GM21515 (cell line): ENCODE results near the gene SDHAF3.
"Not testable (repeated sequence)": the region's sequence is repeated elsewhere in the genome, so short reads cannot be mapped to it uniquely, and the experiment has no call there.

Experiments used
- ATAC-seq: cut with Tn5 transposase; IDR thresholded peaks from one replicate; pipeline ENCODE4 v1.9.1; 2021; ENCODE audit not compliant: unreplicated experiment

The SDHAF3 gene

DNA sequence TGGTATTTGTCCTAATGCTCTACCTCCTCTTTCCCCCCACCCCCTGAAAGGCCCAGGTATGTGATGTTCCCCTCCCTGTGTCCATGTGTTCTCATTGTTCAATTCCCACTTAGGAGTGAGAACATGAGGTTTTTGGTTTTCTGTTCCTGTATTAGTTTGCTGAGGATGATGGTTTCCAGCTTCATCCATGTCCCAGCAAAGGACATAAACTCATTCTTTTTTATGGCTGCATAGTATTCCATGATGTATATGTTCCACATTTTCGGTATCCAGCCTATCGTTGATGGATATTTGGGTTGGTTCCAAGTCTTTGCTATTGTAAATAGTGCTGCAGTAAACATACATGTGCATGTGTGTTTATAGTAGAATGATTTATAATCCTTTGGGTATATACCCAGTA is 5.6 kb downstream of the SDHAF3 start:
- not testable (repeated sequence) for ATAC-seq

DNA sequence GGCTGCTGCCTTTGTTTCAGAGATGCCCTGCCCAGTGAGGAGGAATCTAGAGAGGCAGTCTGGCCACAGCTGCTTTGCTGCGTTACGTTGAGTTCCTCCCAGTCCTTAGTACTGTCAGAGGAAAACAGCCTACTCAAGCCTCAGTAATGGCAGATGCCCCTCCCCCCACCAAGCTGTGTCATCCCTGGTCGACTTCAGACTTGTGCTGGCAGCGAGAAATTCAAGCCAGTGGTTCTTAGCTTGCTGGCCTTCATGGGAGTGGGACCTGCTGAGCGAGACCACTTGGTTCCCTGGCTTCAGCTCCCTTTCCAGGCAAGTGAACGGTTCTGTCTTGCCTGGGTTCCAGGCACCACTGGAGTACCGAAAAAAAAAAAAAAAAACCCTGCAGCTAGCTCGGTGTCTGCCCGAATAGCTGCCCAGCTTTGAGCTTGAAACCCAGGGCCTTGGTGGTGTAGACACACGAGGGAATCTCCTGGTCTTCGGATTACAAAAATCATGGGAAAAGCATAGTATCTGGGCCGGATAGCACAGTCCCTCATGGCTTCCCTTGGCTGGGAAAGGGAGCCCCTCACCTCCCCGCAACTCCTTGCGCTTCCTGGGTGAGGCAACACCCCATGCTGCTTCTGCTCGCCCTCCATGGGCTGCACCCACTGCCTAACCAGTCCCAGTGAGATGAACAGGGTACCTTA is 9.1 kb downstream of the SDHAF3 start:
- no peak for ATAC-seq

DNA sequence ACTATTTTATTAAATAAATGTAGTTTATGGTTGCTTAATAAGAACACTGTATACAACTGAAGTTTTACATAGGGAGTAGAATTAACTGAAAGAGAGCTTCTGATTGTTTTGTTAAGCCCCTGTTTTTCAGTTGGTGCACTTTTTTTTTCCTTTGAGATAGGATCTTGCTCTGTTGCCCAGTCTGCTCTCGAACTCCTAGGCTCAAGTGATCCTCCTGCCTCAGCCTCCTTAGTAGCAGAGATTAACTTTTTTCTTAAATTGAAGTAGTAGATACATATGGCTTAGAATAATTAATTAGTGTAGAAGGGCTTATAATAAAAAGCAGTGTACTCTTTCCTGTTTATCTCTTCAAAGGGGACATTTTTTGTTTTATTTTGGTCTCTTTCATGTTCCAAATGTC is 11.2 kb downstream of the SDHAF3 start:
- no peak for ATAC-seq

DNA sequence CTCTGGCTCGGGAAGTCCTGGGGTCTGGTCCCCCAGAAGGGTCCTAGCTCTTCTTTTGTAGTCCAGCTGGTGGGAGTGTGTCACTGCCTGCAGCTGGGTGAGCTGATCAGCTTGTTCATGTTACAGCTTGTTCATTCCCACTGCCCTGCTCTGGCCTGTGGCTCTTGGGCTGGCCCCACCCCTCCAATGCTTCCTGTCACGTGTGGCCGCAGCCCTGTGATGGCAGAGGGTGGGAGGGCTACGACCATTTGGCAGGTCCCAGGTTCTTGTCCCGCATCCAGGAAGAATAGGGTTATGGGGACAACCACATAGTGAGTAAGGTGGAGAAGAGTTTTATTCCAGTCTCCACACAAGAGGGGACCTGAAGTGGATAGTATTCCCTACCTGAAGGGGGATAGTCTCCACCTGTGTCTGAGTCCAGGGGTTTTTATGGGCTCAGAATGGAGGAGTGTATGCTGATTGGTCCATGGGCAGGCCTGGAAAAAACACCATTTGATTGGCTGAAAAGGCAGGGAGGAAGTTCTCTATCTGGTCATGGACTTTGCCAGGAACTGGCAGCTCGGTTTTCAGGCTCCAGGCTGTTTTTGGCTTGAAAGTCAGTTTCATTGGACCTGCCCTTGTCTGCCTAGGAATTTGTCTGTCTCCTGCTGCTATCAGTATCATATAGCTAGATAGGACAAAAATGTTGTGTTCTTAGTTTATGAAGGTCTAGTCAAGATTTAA is 13.1 kb downstream of the SDHAF3 start:
- ATAC-seq = no peak

DNA sequence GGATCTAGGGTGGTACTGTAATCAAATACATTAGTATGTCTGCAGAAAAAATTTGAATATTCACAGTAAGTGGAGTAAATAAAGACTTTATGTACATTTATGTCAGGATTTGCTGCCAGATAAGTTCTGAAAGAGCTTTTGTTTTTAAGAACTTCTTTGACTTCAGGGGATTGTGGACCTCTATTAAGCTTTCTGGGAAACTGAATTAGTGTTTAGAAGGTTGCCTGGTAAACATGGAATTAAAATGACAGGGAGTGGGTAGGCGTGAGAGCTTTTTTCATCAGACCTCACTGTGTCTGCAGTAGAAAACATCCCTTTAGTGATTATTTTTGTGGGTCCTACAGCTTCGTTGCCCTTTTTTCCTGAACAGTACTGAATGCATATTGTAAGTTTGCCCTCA is 15.7 kb downstream of the SDHAF3 start:
- ATAC-seq = no peak

DNA sequence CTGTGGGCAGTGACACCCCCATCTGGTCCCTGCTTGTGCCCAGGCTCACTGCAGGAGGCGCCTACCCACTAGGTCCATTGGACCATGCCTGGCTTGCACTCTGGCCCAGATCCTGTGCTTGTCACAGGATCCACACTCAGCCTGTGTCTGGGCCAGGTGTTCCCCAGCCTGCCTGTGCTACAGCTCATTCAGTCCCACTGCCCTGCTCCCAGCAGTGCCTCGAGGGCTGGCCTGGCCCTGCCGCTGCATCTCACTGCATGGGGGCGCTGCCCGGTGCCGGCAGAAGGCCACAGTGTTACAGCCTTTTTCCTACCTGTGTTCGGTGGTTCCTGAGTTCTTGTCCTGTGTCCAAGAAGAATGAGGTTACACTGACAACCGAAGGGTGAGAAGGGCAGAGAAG is 21.3 kb downstream of the SDHAF3 start:
- ATAC-seq = no peak

DNA sequence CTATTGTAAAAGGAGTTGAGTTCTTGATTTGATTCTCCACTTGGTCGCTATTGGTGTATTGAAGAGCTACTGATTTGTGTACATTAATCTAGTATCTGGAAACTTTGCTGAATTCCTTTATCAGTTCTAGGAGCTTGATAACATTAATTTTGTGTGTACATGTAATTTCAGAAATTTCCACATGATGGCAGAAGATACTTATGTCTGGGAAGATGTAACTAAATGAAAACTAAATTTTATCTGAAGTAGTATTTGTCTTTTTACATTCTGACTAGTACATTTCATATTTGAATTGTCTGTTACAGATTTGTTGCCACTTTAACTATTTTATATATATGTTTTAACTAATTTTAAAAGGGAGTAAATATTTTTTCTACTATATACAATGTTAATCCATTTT is 27.6 kb downstream of the SDHAF3 start:
- ATAC-seq = no peak

DNA sequence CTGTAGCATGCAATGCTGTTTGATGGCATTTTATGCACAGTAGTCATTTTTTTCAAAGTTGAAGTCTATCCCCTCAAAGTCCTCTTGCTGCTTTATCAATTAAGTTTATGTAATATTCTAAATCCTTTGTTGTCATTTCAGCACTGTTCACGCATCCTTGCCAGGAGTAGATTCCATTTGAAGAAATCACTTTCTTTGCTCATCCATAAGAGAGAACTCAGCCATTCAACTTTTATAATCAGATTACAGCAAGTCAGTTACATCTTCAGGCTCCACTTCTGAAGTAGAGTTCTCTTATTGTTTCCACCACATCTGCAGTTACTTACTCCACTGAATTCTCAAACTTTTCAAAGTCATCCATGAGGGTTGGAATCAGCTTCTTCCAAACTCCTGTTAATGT is 32.3 kb downstream of the SDHAF3 start:
- no peak for ATAC-seq

DNA sequence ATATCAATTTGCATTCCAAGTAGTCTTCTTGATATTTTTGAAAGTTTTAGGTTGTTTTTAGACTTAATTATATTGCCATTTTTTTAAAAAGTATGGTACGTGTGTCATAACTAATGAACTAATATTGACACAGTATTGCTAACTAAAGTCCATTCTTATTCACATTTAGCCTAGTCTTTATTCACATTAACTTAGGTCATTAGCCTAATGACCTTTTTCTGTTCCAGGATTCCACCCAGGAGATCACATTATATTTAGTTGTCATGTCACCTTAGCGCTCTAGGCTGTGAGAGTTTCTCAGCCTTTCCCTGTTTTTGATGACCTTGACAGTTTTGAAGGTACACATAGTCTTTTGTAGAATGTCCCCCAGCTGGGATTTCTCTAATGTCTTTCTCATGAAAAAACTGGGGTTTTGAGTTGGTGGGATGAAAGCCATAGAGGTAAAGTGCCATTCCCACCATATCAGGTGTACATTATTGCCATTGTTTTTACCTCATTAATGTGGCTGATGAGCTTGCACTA is 38.5 kb downstream of the SDHAF3 start:
- ATAC-seq = no peak

DNA sequence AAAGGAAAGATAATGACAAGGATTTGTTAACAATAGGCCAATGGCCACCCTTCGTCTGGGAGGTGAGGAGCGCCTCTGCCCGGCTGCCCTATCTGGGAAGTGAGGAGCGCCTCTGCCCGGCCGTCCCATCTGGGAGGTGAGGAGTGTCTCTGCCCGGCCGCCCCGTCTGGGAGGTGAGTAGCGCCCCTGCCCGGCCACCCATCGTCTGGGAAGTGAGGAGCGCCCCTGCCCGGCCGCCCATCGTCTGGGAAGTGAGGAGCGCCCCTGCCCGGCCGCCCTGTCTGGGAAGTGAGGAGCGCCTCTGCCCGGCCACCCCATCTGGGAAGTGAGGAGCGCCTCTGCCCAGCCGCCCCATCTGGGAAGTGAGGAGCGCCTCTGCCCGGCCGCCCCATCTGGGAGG is 42.5 kb downstream of the SDHAF3 start:
- not testable (repeated sequence) for ATAC-seq

DNA sequence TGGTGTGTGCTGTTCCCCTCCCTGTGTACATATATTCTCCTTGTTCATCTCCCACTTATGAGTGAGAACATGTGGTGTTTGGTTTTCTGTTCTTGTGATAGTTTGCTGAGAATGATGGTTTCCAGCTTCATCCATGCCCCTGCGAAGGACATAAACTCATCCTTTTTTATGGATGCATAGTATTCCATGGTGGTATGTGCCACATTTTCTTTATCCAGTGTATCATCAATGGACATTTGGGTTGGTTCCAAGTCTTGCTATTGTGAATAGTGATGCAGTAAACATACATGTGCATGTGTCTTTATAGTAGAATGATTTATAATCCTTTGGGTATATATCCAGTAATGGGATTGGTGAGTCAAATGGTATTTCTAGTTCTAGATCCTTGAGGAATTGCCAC is 44.1 kb downstream of the SDHAF3 start:
- ATAC-seq = not testable (repeated sequence)

DNA sequence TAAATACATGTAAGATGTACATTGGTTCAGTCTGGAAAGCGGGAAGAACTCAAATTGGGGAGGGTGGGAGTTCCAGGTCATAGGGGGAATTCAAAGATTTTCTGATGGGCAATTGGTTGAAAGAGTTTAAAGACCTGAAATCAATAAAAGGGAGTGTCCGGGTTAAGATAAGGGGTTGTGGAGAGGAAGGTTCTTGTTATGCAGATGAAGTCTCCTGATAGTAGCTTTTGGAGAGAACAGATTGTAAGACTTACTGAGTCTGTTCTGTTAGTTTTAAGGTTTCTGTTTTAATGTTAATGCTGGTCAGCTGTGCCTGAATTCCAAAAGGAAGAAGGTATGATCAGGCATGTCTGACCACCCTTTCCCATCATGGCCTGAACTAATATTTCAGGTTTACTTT is 48.8 kb downstream of the SDHAF3 start:
- no peak for ATAC-seq

DNA sequence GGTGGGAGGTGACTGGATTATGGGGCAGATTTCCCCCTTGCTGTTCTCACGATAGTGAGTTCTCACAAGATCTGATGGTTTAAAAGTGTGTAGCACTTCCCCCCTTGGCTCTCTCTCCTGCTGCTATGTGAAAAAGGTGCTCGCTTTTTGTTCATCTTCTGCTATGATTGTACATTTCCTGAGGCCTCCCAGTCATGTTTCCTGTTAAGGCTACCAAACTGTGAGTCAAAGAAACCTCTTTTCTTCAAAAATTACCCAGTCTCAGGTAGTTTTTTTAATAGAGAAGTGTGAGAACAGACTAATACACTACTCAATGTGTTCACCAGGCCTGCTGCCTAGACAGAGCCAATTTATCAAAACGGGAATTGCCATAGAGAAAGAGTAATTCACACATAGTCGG is 49.7 kb downstream of the SDHAF3 start:
- no peak for ATAC-seq

DNA sequence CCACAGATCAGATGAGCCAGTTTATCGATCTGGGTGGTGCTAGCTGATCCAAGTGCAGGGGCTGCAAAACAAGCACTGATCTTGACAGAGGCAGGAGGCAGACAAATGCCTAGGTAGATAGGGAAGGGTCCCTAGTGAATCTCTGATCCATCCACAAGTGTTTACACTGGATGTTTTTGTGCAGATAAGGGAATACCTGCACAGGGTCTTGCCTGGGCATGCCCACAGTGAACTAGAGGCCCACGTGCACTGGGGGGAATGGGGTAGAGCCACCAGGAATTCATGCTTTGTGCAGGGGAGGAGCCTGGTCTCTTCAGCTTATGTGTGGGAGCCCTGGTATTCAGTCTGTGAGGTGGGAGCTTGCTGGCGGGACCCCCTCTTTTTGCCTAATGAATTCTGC is 50.3 kb downstream of the SDHAF3 start:
- ATAC-seq = no peak

DNA sequence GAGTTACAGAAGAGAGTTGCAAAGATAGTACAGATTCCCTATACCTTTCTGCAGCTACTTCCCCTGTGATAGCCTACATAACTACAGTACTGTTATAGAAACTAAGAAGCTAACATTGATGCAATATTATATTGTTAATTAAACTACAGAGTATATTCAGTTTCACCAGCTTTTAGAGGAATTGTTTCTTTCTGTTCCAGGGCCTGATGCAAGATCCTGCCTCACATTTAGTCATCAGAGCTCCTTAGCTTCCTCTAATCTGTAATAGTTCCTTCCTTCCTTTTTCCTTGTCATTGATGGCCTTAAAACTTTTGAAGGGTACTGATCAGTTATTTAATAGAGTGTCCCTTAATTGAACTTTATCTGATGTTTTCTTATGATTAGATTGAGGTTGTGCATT is 56.8 kb downstream of the SDHAF3 start:
- no peak for ATAC-seq

DNA sequence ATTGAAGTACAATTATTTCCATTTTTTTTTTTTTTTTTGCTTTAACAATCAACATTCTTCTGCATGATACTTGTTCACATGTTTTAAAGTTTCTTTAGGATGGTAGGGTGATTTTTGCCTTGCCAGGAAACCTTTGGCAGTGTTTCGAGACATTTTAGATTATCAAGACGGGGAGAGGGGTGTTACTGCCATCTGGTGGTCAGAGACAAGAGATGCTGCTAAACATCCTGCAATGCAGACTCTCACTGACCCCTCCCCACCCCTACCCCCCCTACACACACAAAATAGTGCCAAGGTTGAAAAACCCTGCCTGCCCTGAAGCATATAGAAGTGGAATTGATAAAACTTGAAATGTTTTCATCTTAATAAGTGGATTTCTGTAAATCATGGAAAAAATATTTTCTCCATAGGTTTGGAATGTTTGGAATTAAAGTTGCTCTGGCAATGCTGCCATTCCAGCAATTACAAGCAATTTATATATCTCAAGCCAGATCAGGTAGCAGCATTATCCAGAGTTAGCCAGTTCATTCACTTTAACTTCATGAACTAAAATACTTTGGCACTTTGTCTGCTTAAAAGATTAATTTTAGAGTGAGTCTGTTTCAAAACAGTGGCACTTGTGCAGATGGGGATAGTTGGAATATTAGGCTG is 62.1 kb downstream of the SDHAF3 start:
- peak; percentile 89 for ATAC-seq

DNA sequence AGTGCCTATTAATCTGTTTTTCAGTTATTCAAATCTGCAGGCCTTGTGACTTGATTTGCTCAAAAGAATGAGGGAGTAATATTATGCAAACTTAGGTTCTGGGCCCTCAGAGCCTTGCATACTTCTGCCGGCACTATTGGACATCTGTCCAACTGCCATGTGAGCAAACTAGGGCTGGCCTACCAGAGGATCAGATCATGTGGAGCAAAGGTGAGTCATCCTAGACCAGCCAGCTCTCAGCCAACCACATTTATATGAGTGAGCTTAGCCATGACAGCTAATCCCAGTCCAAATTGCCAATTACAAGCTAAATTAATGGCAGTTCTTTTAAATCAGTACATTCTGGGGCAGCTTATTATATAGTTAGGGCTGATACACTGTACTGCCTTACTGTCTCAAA is 69.6 kb downstream of the SDHAF3 start:
- no peak for ATAC-seq

DNA sequence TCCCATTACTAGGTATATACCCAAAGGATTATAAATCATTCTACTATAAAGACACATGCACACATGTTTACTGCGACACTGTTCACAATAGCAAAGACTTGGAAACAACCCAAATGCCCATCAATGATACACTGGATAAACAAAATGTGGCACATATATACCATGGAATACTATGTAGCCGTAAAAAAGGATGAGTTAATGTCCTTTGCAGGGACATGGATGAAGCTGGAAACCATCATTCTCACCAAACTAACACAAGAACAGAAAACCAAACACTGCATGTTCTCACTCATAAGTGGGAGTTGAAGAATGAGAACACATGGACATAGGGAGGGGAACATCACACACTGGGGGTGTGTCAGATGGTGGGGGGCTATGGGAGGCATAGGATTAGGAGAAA is 78.7 kb downstream of the SDHAF3 start:
- ATAC-seq = not testable (repeated sequence)

DNA sequence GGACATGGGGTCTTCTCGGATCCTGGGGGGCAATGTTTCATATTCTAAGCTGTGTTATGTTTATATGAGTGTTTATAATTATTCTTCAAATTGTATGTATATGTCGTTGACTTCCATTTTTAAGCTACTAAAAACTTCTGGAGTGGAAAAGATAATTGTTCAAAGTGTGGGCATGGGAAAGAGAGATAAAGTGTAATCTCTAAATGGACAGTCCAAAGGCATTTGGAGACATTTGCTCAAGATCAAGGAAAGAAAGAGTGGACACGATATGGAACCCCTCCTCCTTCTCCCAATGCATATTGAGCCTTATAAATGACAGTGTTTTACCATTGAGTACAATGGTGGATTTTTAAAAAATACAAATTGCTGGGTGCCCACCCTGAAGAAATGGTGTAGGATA is 81.1 kb downstream of the SDHAF3 start:
- ATAC-seq = no peak

DNA sequence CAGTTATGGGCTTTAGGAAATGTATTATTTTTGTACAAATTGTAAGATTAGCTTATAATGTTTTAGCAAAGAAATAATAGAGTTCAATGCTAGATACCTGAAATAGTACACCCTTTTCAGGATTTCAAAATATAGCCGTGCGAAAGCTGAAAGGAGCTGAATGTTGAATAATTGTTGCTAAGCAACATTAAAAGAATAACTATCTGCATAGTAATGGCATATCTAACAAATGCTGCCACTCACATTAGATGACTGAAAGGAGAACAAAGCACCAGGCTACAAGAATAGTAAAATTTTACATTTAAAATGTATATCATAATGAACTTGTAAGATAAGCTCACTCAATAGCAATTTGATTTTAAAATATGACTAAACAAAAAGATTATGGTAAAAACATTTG is 82.5 kb downstream of the SDHAF3 start:
- no peak for ATAC-seq

DNA sequence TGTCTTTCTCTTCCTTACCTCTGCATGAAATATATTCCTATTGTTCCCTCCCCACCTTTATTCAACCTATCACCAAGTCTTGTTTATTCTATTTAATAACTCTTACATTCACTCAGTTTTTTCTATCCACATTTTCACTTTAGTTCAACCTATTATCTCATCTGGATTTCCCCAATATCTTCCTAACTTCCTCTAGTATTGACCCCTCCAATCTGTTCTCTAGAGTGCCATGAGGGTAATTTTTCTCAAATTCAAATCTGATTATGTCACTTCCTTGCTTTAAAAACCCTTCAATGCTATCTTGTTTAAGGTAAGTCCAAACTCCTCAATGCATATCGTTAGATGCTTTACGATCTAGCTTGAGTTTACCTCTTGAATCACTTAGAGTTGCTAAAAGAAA is 86.5 kb downstream of the SDHAF3 start:
- no peak for ATAC-seq

DNA sequence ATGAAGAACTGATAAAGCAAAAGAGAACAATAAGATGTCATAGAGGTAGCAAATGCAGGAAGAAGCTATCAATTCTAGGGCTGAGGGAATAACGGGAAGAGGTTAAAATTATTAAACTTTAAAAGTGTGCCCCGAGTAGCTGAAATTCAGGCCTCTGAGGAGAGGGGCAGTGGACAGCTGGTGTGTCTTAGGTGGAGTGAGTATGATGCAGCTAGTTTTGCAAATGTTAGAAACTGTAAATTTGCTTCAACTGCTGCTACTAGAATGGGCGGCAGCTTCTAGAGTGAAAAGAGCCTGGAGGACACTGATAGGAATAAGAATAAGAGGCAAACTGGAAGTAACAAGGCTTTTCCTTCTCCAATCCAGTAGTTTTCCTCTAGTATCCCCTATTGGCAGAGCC is 87.3 kb downstream of the SDHAF3 start:
- ATAC-seq = no peak
